IPS-18a (cell line): ENCODE measurements around the gene ABCA13.

Source experiments
- H3K27ac ChIP-seq: one replicate; pipeline ENCODE4 v1.5.1; 2013; ENCODE audit warnings: low read length
- H3K27me3 ChIP-seq: one replicate; pipeline ENCODE4 v1.6.1; 2013; ENCODE audit warnings: mild to moderate bottlenecking, low read length; ENCODE audit not compliant: control insufficient read depth, insufficient read depth
- H3K36me3 ChIP-seq: one replicate; pipeline ENCODE4 v1.6.1; 2013; ENCODE audit warnings: low read depth, low read length; ENCODE audit not compliant: control insufficient read depth
- H3K4me1 ChIP-seq: one replicate; pipeline ENCODE4 v1.6.1; 2013; ENCODE audit warnings: low read depth, low read length; ENCODE audit not compliant: control insufficient read depth
- H3K4me3 ChIP-seq: one replicate; pipeline ENCODE4 v1.5.1; 2013; ENCODE audit warnings: low read length
- H3K9ac ChIP-seq: one replicate; pipeline ENCODE4 v1.6.1; 2013; ENCODE audit warnings: mild to moderate bottlenecking, low read length, moderate library complexity
- H3K9me3 ChIP-seq: one replicate; pipeline ENCODE4 v1.6.1; 2013; ENCODE audit warnings: low read depth, low read length; ENCODE audit not compliant: control insufficient read depth

The ABCA13 gene

GRCh38 chr7:48452218-48452617, 281.0 kb downstream of the ABCA13 start:
- H3K4me3 ChIP-seq = no peak overlapping the region
- H3K36me3 ChIP-seq = no peaks in the 10 kb centered on the region
- no peak overlapping the region for H3K27ac ChIP-seq
- no peaks in the 10 kb centered on the region for H3K4me1 ChIP-seq
- no peak overlapping the region for H3K9ac ChIP-seq
- H3K27me3 ChIP-seq = no peaks in the 10 kb centered on the region
- H3K9me3 ChIP-seq = no peaks in the 10 kb centered on the region

GRCh38 chr7:48454750-48455192, 283.5 kb downstream of the ABCA13 start:
- no peaks in the 10 kb centered on the region for H3K4me1 ChIP-seq
- H3K36me3 ChIP-seq = no peaks in the 10 kb centered on the region
- H3K27ac ChIP-seq = no peak overlapping the region
- no peak overlapping the region for H3K4me3 ChIP-seq
- no peaks in the 10 kb centered on the region for H3K27me3 ChIP-seq
- H3K9me3 ChIP-seq = no peaks in the 10 kb centered on the region
- no peak overlapping the region for H3K9ac ChIP-seq

- no peaks in the 10 kb centered on the region for H3K4me1 ChIP-seq
- H3K9ac ChIP-seq = no peak overlapping the region
- no peak overlapping the region for H3K27ac ChIP-seq
Measured at GRCh38 chr7:48455363-48455762, 284.1 kb downstream of the ABCA13 start.

GRCh38 chr7:48458701-48459524, 287.7 kb downstream of the ABCA13 start:
- H3K9me3 ChIP-seq = no peaks in the 10 kb centered on the region
- H3K4me3 ChIP-seq = no peak overlapping the region
- no peaks in the 10 kb centered on the region for H3K4me1 ChIP-seq
- no peak overlapping the region for H3K27ac ChIP-seq
- H3K27me3 ChIP-seq = no peaks in the 10 kb centered on the region
- no peaks in the 10 kb centered on the region for H3K36me3 ChIP-seq
- H3K9ac ChIP-seq = no peak overlapping the region

More at GRCh38 chr7:48455363-48455762, 284.1 kb downstream of the ABCA13 start:
- Histone ChIP-seq H3K9me3 (no peaks in the 10 kb centered on the region), H3K36me3 (no peaks in the 10 kb centered on the region), H3K4me3 (no peak overlapping the region), H3K27me3 (no peaks in the 10 kb centered on the region)

- H3K27ac ChIP-seq = no peak overlapping the region
- no peaks in the 10 kb centered on the region for H3K36me3 ChIP-seq
- H3K9me3 ChIP-seq = no peaks in the 10 kb centered on the region
- no peak overlapping the region for H3K4me3 ChIP-seq
- H3K9ac ChIP-seq = no peak overlapping the region
- H3K4me1 ChIP-seq = peaks cover 16% of the 10 kb centered on the region
- H3K27me3 ChIP-seq = no peaks in the 10 kb centered on the region
Measured at GRCh38 chr7:48466713-48467112, 295.5 kb downstream of the ABCA13 start.

- H3K27ac ChIP-seq = no peak overlapping the region
- H3K4me1 ChIP-seq = peaks cover 16% of the 10 kb centered on the region
- no peaks in the 10 kb centered on the region for H3K27me3 ChIP-seq
- H3K4me3 ChIP-seq = no peak overlapping the region
- no peaks in the 10 kb centered on the region for H3K9me3 ChIP-seq
- H3K36me3 ChIP-seq = no peaks in the 10 kb centered on the region
- H3K9ac ChIP-seq = no peak overlapping the region
Measured at GRCh38 chr7:48471196-48471595, 299.9 kb downstream of the ABCA13 start.

- Histone ChIP-seq H3K27me3 (no peaks in the 10 kb centered on the region), H3K4me1 (peaks cover 10% of the 10 kb centered on the region), H3K9ac (no peak overlapping the region), H3K27ac (no peak overlapping the region), H3K9me3 (no peaks in the 10 kb centered on the region), H3K36me3 (no peaks in the 10 kb centered on the region), H3K4me3 (no peak overlapping the region)
Measured at GRCh38 chr7:48472640-48473039, 301.4 kb downstream of the ABCA13 start.

- Histone ChIP-seq H3K4me1 (peaks cover 10% of the 10 kb centered on the region), H3K27me3 (no peaks in the 10 kb centered on the region), H3K4me3 (no peak overlapping the region), H3K36me3 (no peaks in the 10 kb centered on the region), H3K27ac (no peak overlapping the region), H3K9ac (no peak overlapping the region), H3K9me3 (no peaks in the 10 kb centered on the region)
Measured at GRCh38 chr7:48473205-48473865, 302.1 kb downstream of the ABCA13 start.

- no peaks in the 10 kb centered on the region for H3K27me3 ChIP-seq
- H3K4me1 ChIP-seq = no peaks in the 10 kb centered on the region
- no peaks in the 10 kb centered on the region for H3K36me3 ChIP-seq
- no peak overlapping the region for H3K4me3 ChIP-seq
- no peak overlapping the region for H3K27ac ChIP-seq
- no peak overlapping the region for H3K9ac ChIP-seq
- H3K9me3 ChIP-seq = no peaks in the 10 kb centered on the region
Measured at GRCh38 chr7:48481235-48481634, 310.0 kb downstream of the ABCA13 start.

- Histone ChIP-seq H3K4me3 (no peak overlapping the region), H3K36me3 (no peaks in the 10 kb centered on the region), H3K27ac (no peak overlapping the region), H3K9me3 (no peaks in the 10 kb centered on the region), H3K9ac (no peak overlapping the region), H3K27me3 (no peaks in the 10 kb centered on the region), H3K4me1 (no peaks in the 10 kb centered on the region)
Measured at GRCh38 chr7:48497521-48497920, 326.3 kb downstream of the ABCA13 start.

GRCh38 chr7:48502021-48502420, 330.8 kb downstream of the ABCA13 start:
- Histone ChIP-seq H3K4me3 (no peak overlapping the region), H3K9me3 (no peaks in the 10 kb centered on the region), H3K27me3 (no peaks in the 10 kb centered on the region), H3K36me3 (no peaks in the 10 kb centered on the region), H3K9ac (no peak overlapping the region), H3K4me1 (no peaks in the 10 kb centered on the region), H3K27ac (no peak overlapping the region)

GRCh38 chr7:48505051-48505450, 333.8 kb downstream of the ABCA13 start:
- Histone ChIP-seq H3K36me3 (no peaks in the 10 kb centered on the region), H3K4me1 (no peaks in the 10 kb centered on the region), H3K4me3 (no peak overlapping the region), H3K27ac (no peak overlapping the region), H3K9ac (no peak overlapping the region), H3K9me3 (no peaks in the 10 kb centered on the region), H3K27me3 (no peaks in the 10 kb centered on the region)
